H1 (cell line): ENCODE data around the gene SLC8A1. TPM values are rescaled to one million over a fixed set of nuclear protein-coding genes. Genes with fewer than 3 reads are reported as not detected.

ENCODE experiments used
- CTCF ChIA-PET: fragments of 300-600 bp; sonication (Branson Sonifier 250); formaldehyde crosslinking; loops from one replicate; lab custom pipeline; 2021; ENCODE audit not compliant: partially characterized antibody; lab: Charles Lee
- POLR2A ChIA-PET: fragments of 300-600 bp; sonication (Branson Sonifier 250); formaldehyde crosslinking; loops from one replicate; lab custom pipeline; 2021; ENCODE audit warnings: inconsistent platforms; ENCODE audit not compliant: partially characterized antibody; lab: Charles Lee
- DNase-seq, 2 experiments: peaks; one replicate each; pipeline versions ENCODE4 v3.0.0 to v3.0.0-alpha.2; 2010 to 2022; ENCODE audit warnings: low spot score in 2 of 2, low read depth in 1 of 2, mixed read lengths in 1 of 2
- FAIRE-seq: peaks from 2 replicates; lab custom pipeline; 2011; peaks lifted over from hg19 to GRCh38; lab: Jason Lieb, UNC
- H2AFZ ChIP-seq: 2 replicates; pipeline ENCODE4 v1.8.1; 2012; ENCODE audit warnings: low read length, inconsistent platforms
- H2AK5ac ChIP-seq: 2 replicates; pipeline ENCODE4 v1.6.1; 2013; ENCODE audit warnings: low read depth, low read length
- H2BK120ac ChIP-seq: replicated peaks from 2 replicates; pipeline ENCODE3; 2013; ENCODE audit warnings: low read depth, low read length, inconsistent platforms
- H2BK12ac ChIP-seq: 2 replicates; pipeline ENCODE4 v1.6.1; 2013; ENCODE audit warnings: low read depth, low read length
- H2BK15ac ChIP-seq: 2 replicates; pipeline ENCODE4 v1.6.1; 2013; ENCODE audit warnings: low read length
- H2BK20ac ChIP-seq: 2 replicates; pipeline ENCODE4 v1.6.1; 2013; ENCODE audit warnings: low read length
- H2BK5ac ChIP-seq: 2 replicates; pipeline ENCODE4 v1.6.1; 2013; ENCODE audit warnings: low read depth, low read length
- H3K14ac ChIP-seq: 2 replicates; pipeline ENCODE4 v1.6.1; 2013; ENCODE audit warnings: inconsistent platforms; ENCODE audit not compliant: insufficient read length
- H3K18ac ChIP-seq: 2 replicates; pipeline ENCODE4 v1.6.1; 2013; ENCODE audit warnings: low read length; ENCODE audit errors: extremely low read depth
- H3K23ac ChIP-seq: 2 replicates; pipeline ENCODE4 v1.6.1; 2013; ENCODE audit warnings: inconsistent platforms; ENCODE audit not compliant: insufficient read length
- H3K23me2 ChIP-seq: 2 replicates; pipeline ENCODE4 v1.6.1; 2013; ENCODE audit warnings: low read depth, low read length
- H3K27ac ChIP-seq: 2 replicates; pipeline ENCODE4 v1.6.1; 2011; ENCODE audit warnings: low read depth, low read length, inconsistent platforms
- H3K27me3 ChIP-seq, 4 experiments: replicated peaks in 1 of 4; 1 replicate in 1 of 4; 2 replicates in 3 of 4; pipeline versions ENCODE4 v1.6.1 to v1.8.1; 2011 to 2013; ENCODE audit warnings: low read length in 3 of 4, mild to moderate bottlenecking in 3 of 4, inconsistent platforms in 2 of 4, mixed read lengths in 2 of 4, moderate library complexity in 1 of 4; ENCODE audit not compliant: control insufficient read depth in 3 of 4, insufficient read depth in 3 of 4; ENCODE audit errors: extremely low read depth in 1 of 4
- H3K36me3 ChIP-seq, 4 experiments: 2 replicates each; pipeline versions ENCODE4 v1.6.1 to v1.8.1; 2011 to 2013; ENCODE audit warnings: mild to moderate bottlenecking in 4 of 4, low read length in 3 of 4, moderate library complexity in 2 of 4, control low read depth in 1 of 4, inconsistent platforms in 1 of 4; ENCODE audit not compliant: insufficient read depth in 4 of 4, control insufficient read depth in 2 of 4
- H3K4ac ChIP-seq: replicated peaks from 2 replicates; pipeline ENCODE3; 2013; ENCODE audit warnings: low read length, low read depth, mixed read lengths, inconsistent platforms; ENCODE audit not compliant: insufficient read length
- H3K4me1 ChIP-seq, 4 experiments: replicated peaks in 1 of 4; 1 replicate in 1 of 4; 2 replicates in 3 of 4; pipeline versions ENCODE4 v1.6.1 to v1.8.1; 2011 to 2013; ENCODE audit warnings: low read length in 3 of 4, inconsistent platforms in 2 of 4, mixed read lengths in 1 of 4; ENCODE audit not compliant: insufficient read depth in 4 of 4, control insufficient read depth in 3 of 4
- H3K4me2 ChIP-seq, 2 experiments: 2 replicates each; pipeline versions ENCODE4 v1.6.1 to v1.8.1; 2011 to 2013; ENCODE audit warnings: low read depth in 2 of 2, low read length in 2 of 2, control low read depth in 1 of 2, inconsistent platforms in 1 of 2, mild to moderate bottlenecking in 1 of 2; ENCODE audit not compliant: insufficient read depth in 1 of 2
- H3K4me3 ChIP-seq, 4 experiments: fragments of 200-600, 300-600 bp in 1 of 4; sonication (generic), shearing (Covaris generic), sonication (Bioruptor Twin) in 1 of 4; 2 replicates each; pipeline versions ENCODE4 v1.5.1 to v1.8.1; 2011 to 2016; ENCODE audit warnings: low read length in 4 of 4, low read depth in 3 of 4, control low read depth in 2 of 4, inconsistent platforms in 2 of 4, mild to moderate bottlenecking in 2 of 4, mixed read lengths in 1 of 4, moderate library complexity in 1 of 4; ENCODE audit not compliant: insufficient read depth in 2 of 4; ENCODE audit errors: extremely low read depth in 1 of 4
- H3K56ac ChIP-seq: replicated peaks from 2 replicates; pipeline ENCODE3; 2013; ENCODE audit warnings: low read depth, mild to moderate bottlenecking, mixed read lengths, low read length, inconsistent platforms; ENCODE audit not compliant: insufficient read length
- H3K79me1 ChIP-seq: 2 replicates; pipeline ENCODE4 v1.6.1; 2013; ENCODE audit warnings: low read depth, low read length, control low read depth
- H3K79me2 ChIP-seq, 2 experiments: 2 replicates each; pipeline versions ENCODE4 v1.6.1 to v1.8.1; 2012 to 2013; ENCODE audit warnings: low read length in 2 of 2, mild to moderate bottlenecking in 2 of 2, inconsistent platforms in 1 of 2; ENCODE audit not compliant: insufficient read depth in 2 of 2, control insufficient read depth in 1 of 2
- H3K9ac ChIP-seq, 4 experiments: replicated peaks in 1 of 4; 1 replicate in 1 of 4; 2 replicates in 3 of 4; pipeline versions ENCODE4 v1.6.1 to v1.8.1; 2011 to 2013; ENCODE audit warnings: low read depth in 3 of 4, low read length in 3 of 4, control low read depth in 2 of 4, mild to moderate bottlenecking in 2 of 4, moderate library complexity in 2 of 4, inconsistent platforms in 1 of 4; ENCODE audit errors: extremely low read depth in 1 of 4
- H3K9me3 ChIP-seq, 2 experiments: 2 replicates each; pipeline versions ENCODE4 v1.6.1 to v1.8.1; 2012 to 2013; ENCODE audit warnings: mild to moderate bottlenecking in 2 of 2, moderate library complexity in 2 of 2, control low read depth in 1 of 2, inconsistent platforms in 1 of 2, low read depth in 1 of 2, low read length in 1 of 2, mixed read lengths in 1 of 2; ENCODE audit not compliant: insufficient read depth in 2 of 2
- H4K20me1 ChIP-seq, 2 experiments: replicated peaks in 1 of 2; 2 replicates each; pipeline versions ENCODE3 to v1.8.1; 2011 to 2013; ENCODE audit warnings: inconsistent platforms in 2 of 2, low read length in 2 of 2, mild to moderate bottlenecking in 1 of 2; ENCODE audit not compliant: insufficient read depth in 2 of 2, control insufficient read depth in 1 of 2
- H4K5ac ChIP-seq: 2 replicates; pipeline ENCODE4 v1.6.1; 2013; ENCODE audit warnings: low read length, low read depth, mixed read lengths, inconsistent platforms; ENCODE audit not compliant: insufficient read length
- H4K8ac ChIP-seq: 2 replicates; pipeline ENCODE4 v1.8.0; 2013; ENCODE audit warnings: mild to moderate bottlenecking, moderate library complexity, low read length, inconsistent platforms; ENCODE audit not compliant: insufficient read depth; ENCODE audit errors: extremely low read depth
- H4K91ac ChIP-seq: replicated peaks from 2 replicates; pipeline ENCODE3; 2013; ENCODE audit warnings: low read length, mixed read lengths, inconsistent platforms; ENCODE audit not compliant: insufficient read length
- CBX5 ChIP-seq: fragments of 300-800, 300-1000 bp; sonication (generic); IDR thresholded peaks from 2 replicates; pipeline ENCODE4 v1.7.1; 2016; ENCODE audit warnings: antibody characterized with exemption, low read length, low read depth
- WGBS, 2 experiments: shearing (Covaris generic) in 1 of 2; methylation state at CpG; one replicate each; pipeline versions ENCODE4 v1.1.6 to v1.1.7; 2013 to 2015; ENCODE audit warnings: low lambda C conversion rate in 2 of 2, mixed read lengths in 2 of 2, inconsistent platforms in 1 of 2, low coverage in 1 of 2, missing lambda C conversion rate in 1 of 2; ENCODE audit not compliant: insufficient replicate concordance in 2 of 2, insufficient coverage in 1 of 2, insufficient read length in 1 of 2; ENCODE audit errors: extremely low coverage in 1 of 2, missing lambda C conversion rate in 1 of 2; 5-methylcytosine and 5-hydroxymethylcytosine counted together
- polyA plus RNA-seq, 7 experiments: library from polyadenylated mRNA; depleted of rRNA in 3 of 7; stranded (reverse) in 5 of 7; unstranded in 2 of 7; fragments of >200 nt in 5 of 7; fragments of 200-250 nt in 2 of 7; gene quantifications; 1 replicate in 5 of 7; 2 replicates in 1 of 7; 4 replicates in 1 of 7; pipeline versions ENCODE4 v1.2.1 to v1.2.3, GENCODE V29; 2011 to 2013; ENCODE audit warnings: missing spikeins in 2 of 7, mixed read lengths in 2 of 7
- total RNA-seq: library from RNA; stranded (reverse); fragmentation: NEBNext Ultra II Directional; extraction: Animal tissue kit (Norgen Biotek cat#: 25700); gene quantifications from 2 replicates; pipeline ENCODE4 v1.2.1, GENCODE V29; 2021

SLC8A1 gene
- total and polyA plus RNA-seq, 2 of the 8 experiments (the other 6 are each of a cell fraction or from before 2014, with no cell fraction given): 0.68 to 3.6 TPM

- no peak overlapping the region for H2BK120ac ChIP-seq
- H2BK15ac ChIP-seq: no peak overlapping the region
- FAIRE-seq (no peak), DNase-seq (no peak)
- 90% methylated on average over 3 of the region's 3 CpGs; no CpG with 5 or more reads in 1 of the 2 experiments for WGBS, 2 experiments
- H3K36me3 ChIP-seq: no peaks in the 10 kb centered on the region
- no peaks in the 10 kb centered on the region for H3K79me2 ChIP-seq
- no peak overlapping the region for H3K56ac ChIP-seq
- no peaks in the 10 kb centered on the region for H3K27me3 ChIP-seq
- H3K9ac ChIP-seq: no peak overlapping the region
- H3K4me3 ChIP-seq: no peak overlapping the region
- H2BK20ac ChIP-seq: no peak overlapping the region
- H4K20me1 ChIP-seq: no peaks in the 10 kb centered on the region
- H3K23me2 ChIP-seq: no peaks in the 10 kb centered on the region
- no peaks in the 10 kb centered on the region for H3K9me3 ChIP-seq
- H3K4me2 ChIP-seq: no peak overlapping the region
- ChIA-PET POLR2A (no interaction called here), CTCF (no interaction called here)
- H2BK12ac ChIP-seq: no peak overlapping the region
- no peak overlapping the region for H3K27ac ChIP-seq
- no peak overlapping the region for H4K8ac ChIP-seq
- H3K23ac ChIP-seq: no peak overlapping the region
- no peak overlapping the region for H3K18ac ChIP-seq
- H4K5ac ChIP-seq: no peak overlapping the region
- no peak overlapping the region for H2AK5ac ChIP-seq
- no peaks in the 10 kb centered on the region for H3K79me1 ChIP-seq
- H3K14ac ChIP-seq: no peak overlapping the region
- no peak overlapping the region for H3K4ac ChIP-seq
- H4K91ac ChIP-seq: no peak overlapping the region
- H3K4me1 ChIP-seq: no peaks in the 10 kb centered on the region
- no peak overlapping the region for H2BK5ac ChIP-seq
- H2AFZ ChIP-seq: no peak overlapping the region
- no peak for TF ChIP-seq CBX5
Observed at GRCh38 chr2:40118622-40119021, 333.3 kb downstream of the SLC8A1 start.
